HepG2 (cell line): ENCODE data around the gene PLS1. TPM values are rescaled to one million over a fixed set of nuclear protein-coding genes. Genes with fewer than 3 reads are reported as not detected.
A peak's percentile ranks its signal among the peaks of the same experiment; 100 is the strongest.

Experiments
- ATF3 ChIP-seq: sonication (generic); formaldehyde crosslinking; IDR thresholded peaks from 2 replicates; pipeline ENCODE4 v1.4.0; 2020; ENCODE audit warnings: missing genetic modification reagents
- CHD4 ChIP-seq: fragments of 200-600 bp; sonication (generic); IDR thresholded peaks from 2 replicates; pipeline ENCODE4 v1.7.0; 2017; ENCODE audit warnings: mild to moderate bottlenecking, low read length, borderline replicate concordance
- CSRNP1 ChIP-seq: sonication (generic); formaldehyde crosslinking; IDR thresholded peaks from 2 replicates; pipeline ENCODE4 v1.8.1; 2023; ENCODE audit warnings: mild to moderate bottlenecking, missing genetic modification reagents
- FOXO4 ChIP-seq: sonication (generic); formaldehyde crosslinking; conservative IDR thresholded peaks from 2 replicates; pipeline ENCODE4 v1.8.1; 2023; ENCODE audit warnings: missing genetic modification reagents
- NCOA1 ChIP-seq: sonication (generic); formaldehyde crosslinking; IDR thresholded peaks from 2 replicates; pipeline ENCODE4 v1.9.0; 2021; ENCODE audit warnings: missing genetic modification reagents
- NFE2L1 ChIP-seq: sonication (generic); formaldehyde crosslinking; IDR thresholded peaks from 2 replicates; pipeline ENCODE4 v1.4.0; 2020; ENCODE audit warnings: missing genetic modification reagents, mild to moderate bottlenecking, borderline replicate concordance
- NFRKB ChIP-seq: fragments of 450-650 bp; IDR thresholded peaks from 2 replicates; pipeline ENCODE4 v1.6.1; 2017
- POLR2AphosphoS2 ChIP-seq: IDR thresholded peaks from 2 replicates; pipeline ENCODE4 v1.6.1; 2011; ENCODE audit warnings: low read depth, low read length, improper control_type of control experiment
- RAD21 ChIP-seq: fragments of 450-650 bp; formaldehyde crosslinking; IDR thresholded peaks from 2 replicates; pipeline ENCODE4 v1.5.0; 2020; ENCODE audit warnings: mild to moderate bottlenecking
- SKI ChIP-seq: fragments of 450-650 bp; IDR thresholded peaks from one replicate; pipeline ENCODE4 v1.6.1; 2018; ENCODE audit warnings: mild to moderate bottlenecking; ENCODE audit not compliant: partially characterized antibody
- SMC3 ChIP-seq: IDR thresholded peaks from 2 replicates; pipeline ENCODE4 v1.6.1; 2011; ENCODE audit warnings: low read length, improper control_type of control experiment
- ZBED4 ChIP-seq: sonication (generic); formaldehyde crosslinking; IDR thresholded peaks from 2 replicates; pipeline ENCODE4 v1.4.0; 2020; ENCODE audit warnings: missing genetic modification reagents, borderline replicate concordance
- ZNF124 ChIP-seq: sonication (generic); formaldehyde crosslinking; IDR thresholded peaks from 2 replicates; pipeline ENCODE4 v1.4.0; 2020; ENCODE audit warnings: missing genetic modification reagents
- ZNF382 ChIP-seq: sonication (generic); formaldehyde crosslinking; IDR thresholded peaks from 2 replicates; pipeline ENCODE4 v1.5.0; 2020; ENCODE audit warnings: missing genetic modification reagents, mild to moderate bottlenecking, borderline replicate concordance
- ZNF597 ChIP-seq: sonication (generic); formaldehyde crosslinking; IDR thresholded peaks from 2 replicates; pipeline ENCODE4 v1.5.0; 2020; ENCODE audit warnings: missing genetic modification reagents
- ZNF792 ChIP-seq: IDR thresholded peaks from 2 replicates; pipeline ENCODE4 v1.6.1; 2016
- ZNF839 ChIP-seq: sonication (generic); formaldehyde crosslinking; IDR thresholded peaks from 2 replicates; pipeline ENCODE4 v1.4.0; 2020; ENCODE audit warnings: missing genetic modification reagents, mild to moderate bottlenecking, borderline replicate concordance
- polyA plus RNA-seq, 8 experiments: library from polyadenylated mRNA; depleted of rRNA in 3 of 8; stranded (reverse) in 7 of 8; unstranded in 1 of 8; fragments of >200 nt; fragmentation: Illumina TruSeq in 4 of 8; extraction: Trizol in 4 of 8; gene quantifications; 2 replicates each; pipeline versions ENCODE4 v1.2.1 to v1.2.3, GENCODE V29; 2011 to 2016; ENCODE audit warnings: low read depth in 4 of 8, missing spikeins in 1 of 8, mixed read lengths in 1 of 8; ENCODE audit not compliant: insufficient read depth in 1 of 8
- total RNA-seq, 5 experiments: library from RNA; depleted of rRNA; stranded (reverse); fragments of >200 nt; fragmentation: Illumina TruSeq; extraction: Trizol; gene quantifications; 2 replicates each; pipeline ENCODE4 v1.2.3, GENCODE V29; 2016; ENCODE audit warnings: low read depth in 1 of 5
- TF ChIP-seq, protein P1 (sequence below): sonication (generic); formaldehyde crosslinking; conservative IDR thresholded peaks from 2 replicates; pipeline ENCODE4 v1.8.0; 2022; ENCODE audit warnings: low read depth, missing genetic modification reagents

PLS1 gene
- total and polyA plus RNA-seq, 2 of the 13 experiments (the other 11 are each of a cell fraction or from before 2014, with no cell fraction given), result 11.2 to 21.1 TPM

DNA sequence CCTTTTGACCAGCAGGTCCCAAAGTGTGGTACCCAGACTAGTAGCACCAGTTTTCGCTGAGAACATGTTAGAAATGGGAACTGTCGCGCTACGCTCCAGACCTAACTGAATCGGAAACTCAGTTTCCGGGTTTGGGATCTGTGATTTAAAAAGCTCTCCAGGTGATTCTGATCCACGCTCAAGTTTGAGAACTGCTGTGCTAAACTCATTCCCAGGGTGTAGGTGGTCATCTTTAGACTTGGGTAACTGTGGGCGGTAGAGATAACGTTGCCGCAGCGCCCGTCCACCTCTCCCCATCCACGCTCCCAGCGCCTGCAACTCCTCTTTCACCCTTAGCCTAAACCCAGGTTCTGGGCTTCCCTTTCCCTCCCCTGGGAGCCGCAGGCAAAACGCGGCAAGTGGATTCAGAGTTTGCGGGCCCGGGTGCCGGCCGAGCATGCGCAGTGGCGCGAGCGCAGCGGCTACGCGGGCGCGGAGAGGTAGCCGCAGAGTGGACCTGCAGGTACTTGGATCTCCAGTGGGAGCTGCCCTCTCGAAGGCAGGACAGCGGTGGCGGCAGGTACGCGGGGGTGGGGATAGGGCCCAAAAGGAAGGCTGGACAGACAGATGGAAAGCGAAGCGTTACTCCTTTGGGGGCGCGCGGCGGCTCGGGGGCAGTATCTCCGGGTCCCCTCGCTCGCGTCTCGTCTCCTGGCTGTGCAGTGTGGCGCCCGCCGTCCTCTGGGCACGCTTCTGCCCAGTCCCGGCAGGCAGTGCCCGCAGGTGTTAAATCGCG, at the start of gene PLS1 (continued):
- peak; percentile 94; the same call in 1 of the 2 replicates for TF ChIP-seq ZNF124 (CRISPR knock-in tag)
- no peak for TF ChIP-seq ZNF597 (CRISPR knock-in tag)
- no peak for TF ChIP-seq POLR2AphosphoS2
- no peak for TF ChIP-seq ZNF382 (CRISPR knock-in tag)
- no peak for TF ChIP-seq NFRKB
- TF ChIP-seq CSRNP1 (CRISPR knock-in tag), result peak; percentile 94
- TF ChIP-seq NCOA1 (CRISPR knock-in tag), result no peak
- no peak for TF ChIP-seq CHD4
- TF ChIP-seq ZNF839 (CRISPR knock-in tag), result peak; percentile 76; the same call in 1 of the 2 replicates
- TF ChIP-seq, protein P1, sequence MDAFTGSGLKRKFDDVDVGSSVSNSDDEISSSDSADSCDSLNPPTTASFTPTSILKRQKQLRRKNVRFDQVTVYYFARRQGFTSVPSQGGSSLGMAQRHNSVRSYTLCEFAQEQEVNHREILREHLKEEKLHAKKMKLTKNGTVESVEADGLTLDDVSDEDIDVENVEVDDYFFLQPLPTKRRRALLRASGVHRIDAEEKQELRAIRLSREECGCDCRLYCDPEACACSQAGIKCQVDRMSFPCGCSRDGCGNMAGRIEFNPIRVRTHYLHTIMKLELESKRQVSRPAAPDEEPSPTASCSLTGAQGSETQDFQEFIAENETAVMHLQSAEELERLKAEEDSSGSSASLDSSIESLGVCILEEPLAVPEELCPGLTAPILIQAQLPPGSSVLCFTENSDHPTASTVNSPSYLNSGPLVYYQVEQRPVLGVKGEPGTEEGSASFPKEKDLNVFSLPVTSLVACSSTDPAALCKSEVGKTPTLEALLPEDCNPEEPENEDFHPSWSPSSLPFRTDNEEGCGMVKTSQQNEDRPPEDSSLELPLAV (CRISPR knock-in tag), result 0 out of 2 replicates have a peak, but pooled peaks have one; percentile 40
- TF ChIP-seq NFE2L1 (CRISPR knock-in tag), result 0 out of 2 replicates have a peak, but pooled peaks have one; percentile 22
- peak; percentile 29; the same call in 1 of the 2 replicates for TF ChIP-seq ZBED4 (CRISPR knock-in tag)
- peak; percentile 41 for TF ChIP-seq RAD21 (CRISPR knock-in tag)
- no peak for TF ChIP-seq SMC3
- TF ChIP-seq ATF3 (CRISPR knock-in tag), result no peak
- TF ChIP-seq FOXO4 (CRISPR knock-in tag), result 0 out of 2 replicates have a peak, but pooled peaks have one; percentile 86
- no peak; the same call in none of the 2 replicates for TF ChIP-seq ZNF792 (CRISPR knock-in tag)
- peak; percentile 8 for TF ChIP-seq SKI
